HS-5 (cell line): Measurements from ENCODE around the gene FICD.

Source experiments
- DNase-seq: peaks from one replicate; pipeline ENCODE4 v3.0.0-alpha.2; 2012; ENCODE audit warnings: low read depth

The FICD gene

GRCh38 chr12:108567406-108568337, 52.6 kb downstream of the FICD start:
- DNase-seq = no peak

DNA sequence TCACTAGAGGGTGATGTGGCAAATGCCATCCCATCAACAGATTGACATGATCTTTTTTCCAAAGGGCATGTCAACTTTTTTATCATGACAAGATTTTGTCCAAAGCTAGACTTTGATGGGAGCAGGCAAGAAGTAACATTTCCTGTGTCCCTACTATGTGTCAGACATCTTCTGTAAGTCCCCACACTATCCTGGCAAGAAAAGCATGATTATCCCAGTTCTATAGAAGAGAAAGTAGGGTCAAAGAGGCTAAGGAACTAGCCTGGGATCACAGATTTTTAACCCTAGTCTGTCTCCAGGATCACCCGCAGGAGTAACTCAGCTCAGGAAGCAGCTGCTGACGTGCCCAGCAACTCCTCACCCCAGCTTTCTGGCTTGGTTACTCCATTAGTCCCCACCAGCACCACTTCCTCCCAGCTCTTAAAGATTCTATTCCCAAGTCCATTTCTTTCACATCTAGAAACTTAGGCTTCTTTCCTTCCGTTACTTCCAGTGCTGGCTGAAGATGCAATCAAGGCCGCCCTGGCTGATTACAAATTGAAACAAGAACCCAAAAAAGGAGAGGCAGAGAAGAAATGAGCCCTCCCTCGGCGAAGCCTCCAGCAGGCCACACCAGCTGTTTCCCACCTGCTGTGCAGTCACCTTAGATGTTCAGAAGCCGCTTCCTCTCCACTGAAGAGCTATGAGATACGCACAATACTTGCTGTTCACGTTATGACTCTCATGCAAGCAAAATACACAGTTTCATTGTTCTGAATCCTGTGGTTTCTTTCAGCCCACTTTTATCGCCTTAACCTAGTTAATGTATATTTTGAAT, 53.5 kb downstream of the FICD start:
- DNase-seq = no peak
